CMK (cell line): ENCODE data around the gene COMMD9.

Experiments
- DNase-seq: peaks from one replicate; pipeline ENCODE4 v3.0.0-alpha.2; 2010; ENCODE audit warnings: low read depth

COMMD9 gene

GRCh38 chr11:36254713-36255112 is 34.5 kb downstream of the COMMD9 start:
- DNase-seq, result no peak

GRCh38 chr11:36253238-36253637 is 36.0 kb downstream of the COMMD9 start:
- DNase-seq, result no peak

GRCh38 chr11:36251823-36252222 is 37.4 kb downstream of the COMMD9 start:
- DNase-seq, result no peak

GRCh38 chr11:36249246-36249645 is 40.0 kb downstream of the COMMD9 start:
- DNase-seq, result no peak

GRCh38 chr11:36248436-36248835 is 40.8 kb downstream of the COMMD9 start:
- no peak for DNase-seq

GRCh38 chr11:36247493-36247892 is 41.7 kb downstream of the COMMD9 start:
- DNase-seq, result no peak

- DNase-seq, result no peak
Observed at GRCh38 chr11:36243641-36244040, 45.6 kb downstream of the COMMD9 start.

GRCh38 chr11:36241497-36241896 is 47.7 kb downstream of the COMMD9 start:
- DNase-seq, result no peak

- no peak for DNase-seq
Observed at GRCh38 chr11:36240801-36241200, 48.4 kb downstream of the COMMD9 start.

- no peak for DNase-seq
Observed at GRCh38 chr11:36240173-36240572, 49.1 kb downstream of the COMMD9 start.

GRCh38 chr11:36239636-36240035 is 49.6 kb downstream of the COMMD9 start:
- no peak for DNase-seq

- no peak for DNase-seq
Observed at GRCh38 chr11:36238881-36239280, 50.3 kb downstream of the COMMD9 start.

GRCh38 chr11:36238036-36238631 is 51.1 kb downstream of the COMMD9 start:
- DNase-seq, result no peak

GRCh38 chr11:36237391-36237790 is 51.8 kb downstream of the COMMD9 start:
- no peak for DNase-seq

- DNase-seq, result no peak
Observed at GRCh38 chr11:36235750-36236149, 53.5 kb downstream of the COMMD9 start.

- DNase-seq, result no peak
Observed at GRCh38 chr11:36234825-36235224, 54.4 kb downstream of the COMMD9 start.

GRCh38 chr11:36233204-36233603 is 56.0 kb downstream of the COMMD9 start:
- DNase-seq, result no peak

- no peak for DNase-seq
Observed at GRCh38 chr11:36230779-36231699, 58.2 kb downstream of the COMMD9 start.

- no peak for DNase-seq
Observed at GRCh38 chr11:36229091-36229705, 60.0 kb downstream of the COMMD9 start.

- DNase-seq, result no peak
Observed at GRCh38 chr11:36228689-36229088, 60.5 kb downstream of the COMMD9 start.

- DNase-seq, result no peak
Observed at GRCh38 chr11:36227044-36227443, 62.2 kb downstream of the COMMD9 start.

- DNase-seq, result no peak
Observed at GRCh38 chr11:36224209-36224882, 64.9 kb downstream of the COMMD9 start.
